Measurements from ENCODE around the gene RBM33.
"Not testable (repeated sequence)": the region's sequence is repeated elsewhere in the genome, so short reads cannot be mapped to it uniquely, and the experiment has no call there.

DNA sequence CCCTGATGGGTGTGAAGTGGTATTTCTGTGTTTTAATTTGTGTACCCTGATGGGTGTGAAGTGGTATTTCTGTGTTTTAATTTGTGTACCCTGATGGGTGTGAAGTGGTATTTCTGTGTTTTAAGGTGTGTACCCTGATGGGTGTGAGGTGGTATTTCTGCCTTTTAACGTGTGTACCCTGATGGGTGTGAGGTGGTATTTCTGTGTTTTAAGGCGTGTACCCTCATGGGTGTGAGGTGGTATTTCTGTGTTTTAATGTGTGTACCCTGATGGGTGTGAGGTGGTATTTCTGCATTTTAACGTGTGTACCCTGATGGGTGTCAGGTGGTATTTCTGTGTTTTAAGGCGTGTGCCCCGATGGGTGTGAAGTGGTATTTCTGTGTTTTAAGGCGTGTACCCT, 29.4 kb upstream of the RBM33 start:
- not testable (repeated sequence) for TF ChIP-seq POLR2A, CTCF (IDR thresholded peaks at IDR 0.05)
